Amygdala (tissue), 56 donors: ENCODE results near the gene GLDC.

ENCODE experiments used
- DNase-seq, 56 donors: peaks; one replicate each; lab custom pipeline; 2025; lab: John Stamatoyannopoulos, UW

Gene GLDC

DNA sequence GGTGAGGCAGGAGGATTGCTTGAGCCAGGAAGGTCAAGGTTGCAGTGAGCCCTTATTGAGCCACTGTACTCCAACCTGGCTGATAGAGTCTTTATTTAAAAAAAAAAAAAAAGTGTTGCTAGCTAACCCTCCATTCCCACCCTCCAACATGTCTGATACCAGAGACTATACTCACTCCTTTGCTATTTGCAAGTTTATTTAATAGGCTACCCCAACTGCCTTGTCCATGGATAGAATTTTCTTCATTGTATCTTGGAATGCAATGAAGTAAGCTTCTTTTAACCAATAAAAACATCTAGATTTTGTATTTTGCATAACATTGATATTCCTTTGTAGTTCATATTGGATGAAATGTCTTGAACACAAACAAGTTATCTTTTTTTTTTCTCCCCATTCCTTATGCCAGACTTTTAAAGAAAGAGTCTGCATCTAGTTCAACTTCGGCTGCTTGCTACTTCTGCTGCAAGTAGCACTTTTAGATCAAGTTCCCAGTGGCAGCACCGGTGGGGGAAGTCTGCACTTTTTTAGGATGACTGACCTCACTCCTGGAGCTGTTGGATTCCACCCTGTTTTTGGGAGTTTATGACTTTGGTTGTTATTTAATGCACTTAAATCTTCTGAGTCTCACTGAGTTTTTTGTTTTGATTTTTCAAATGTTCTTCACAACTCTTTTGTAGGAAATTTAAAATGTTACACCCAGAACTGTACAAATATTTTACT, 120.0 kb downstream of the GLDC start:
- DNase-seq = no peak

DNA sequence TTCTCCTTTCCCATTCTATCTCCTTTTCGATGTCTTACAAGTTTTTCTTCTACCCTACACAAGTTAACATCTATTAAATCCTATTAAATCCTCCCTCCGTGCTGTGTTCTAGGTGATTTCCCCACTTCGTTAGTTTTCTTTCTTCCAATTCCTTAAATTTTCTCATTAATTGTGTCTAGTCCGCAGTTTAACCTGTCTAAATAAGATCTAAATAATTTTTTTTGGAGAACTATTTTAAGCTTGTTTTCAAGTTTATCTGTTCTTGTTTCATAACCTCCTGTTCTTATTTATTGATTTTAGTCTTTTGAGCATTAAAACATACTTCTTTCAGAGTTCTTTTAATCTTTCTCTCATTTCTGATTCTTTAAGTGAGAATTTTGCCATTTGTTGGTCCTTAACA, 123.3 kb downstream of the GLDC start:
- no peak for DNase-seq

DNA sequence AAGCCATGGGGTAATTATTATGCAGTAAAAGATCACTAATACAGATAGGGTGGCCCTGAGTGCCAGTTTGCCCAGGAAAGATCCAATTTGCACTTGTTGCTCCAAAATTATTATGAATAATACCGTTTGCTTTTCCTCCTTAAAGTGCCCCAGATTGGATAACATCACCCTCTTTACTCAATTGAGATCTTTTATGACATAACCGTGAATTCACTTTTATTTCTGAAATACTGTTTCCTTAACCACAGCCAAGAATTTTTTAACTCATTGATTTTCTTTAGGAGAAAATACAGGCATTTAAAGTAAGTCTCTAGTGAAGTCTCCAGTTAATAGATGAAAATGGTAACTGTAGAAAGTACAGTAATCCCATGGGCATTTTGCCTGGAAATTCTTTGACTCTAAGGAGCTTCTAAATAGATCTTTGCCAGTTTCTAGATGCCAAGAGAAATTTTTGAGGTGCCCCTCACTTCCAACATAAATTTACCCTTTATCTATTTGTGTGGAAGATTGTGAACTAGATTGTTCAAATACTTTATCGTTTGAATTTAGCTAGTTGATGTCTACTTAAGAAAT, 133.4 kb downstream of the GLDC start:
- no peak for DNase-seq

DNA sequence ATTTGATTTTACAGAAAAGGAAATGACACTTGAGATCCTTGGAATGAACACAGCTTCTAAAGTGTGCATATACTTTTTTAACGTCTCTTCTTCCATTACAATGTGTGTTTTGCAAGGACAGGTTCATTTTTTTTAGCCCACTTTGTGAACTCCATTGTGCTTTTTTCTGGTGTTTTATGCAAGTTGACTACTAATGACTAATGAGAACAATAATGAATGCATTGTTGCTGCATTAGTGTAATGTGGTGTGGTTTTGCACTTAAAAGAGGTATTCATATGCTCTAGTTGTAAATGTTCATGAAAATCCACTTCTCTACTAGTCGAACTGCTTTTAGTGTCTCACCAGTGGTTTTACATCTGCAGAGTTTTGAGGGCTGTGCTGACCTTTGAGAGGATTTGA, 139.0 kb downstream of the GLDC start:
- no peak for DNase-seq

DNA sequence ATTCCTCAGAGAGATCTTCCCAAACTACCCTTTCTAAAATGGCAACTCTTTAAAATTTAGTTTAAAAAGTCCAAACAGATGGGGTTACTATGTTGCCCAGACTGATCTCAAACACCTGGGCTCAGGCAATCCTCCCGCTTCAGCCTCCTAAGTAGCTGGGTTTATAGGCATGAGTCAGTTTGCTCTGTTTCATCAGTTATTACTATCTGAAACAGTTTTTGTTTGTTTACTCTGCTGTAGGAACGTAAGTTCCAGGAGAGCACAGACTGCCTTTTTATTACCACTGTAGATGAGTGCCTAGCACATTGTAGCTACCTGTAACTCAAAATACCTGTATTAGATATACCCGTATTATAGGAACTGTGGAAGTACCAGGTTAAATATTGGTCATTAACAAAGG, 143.1 kb downstream of the GLDC start:
- DNase-seq = no peak

DNA sequence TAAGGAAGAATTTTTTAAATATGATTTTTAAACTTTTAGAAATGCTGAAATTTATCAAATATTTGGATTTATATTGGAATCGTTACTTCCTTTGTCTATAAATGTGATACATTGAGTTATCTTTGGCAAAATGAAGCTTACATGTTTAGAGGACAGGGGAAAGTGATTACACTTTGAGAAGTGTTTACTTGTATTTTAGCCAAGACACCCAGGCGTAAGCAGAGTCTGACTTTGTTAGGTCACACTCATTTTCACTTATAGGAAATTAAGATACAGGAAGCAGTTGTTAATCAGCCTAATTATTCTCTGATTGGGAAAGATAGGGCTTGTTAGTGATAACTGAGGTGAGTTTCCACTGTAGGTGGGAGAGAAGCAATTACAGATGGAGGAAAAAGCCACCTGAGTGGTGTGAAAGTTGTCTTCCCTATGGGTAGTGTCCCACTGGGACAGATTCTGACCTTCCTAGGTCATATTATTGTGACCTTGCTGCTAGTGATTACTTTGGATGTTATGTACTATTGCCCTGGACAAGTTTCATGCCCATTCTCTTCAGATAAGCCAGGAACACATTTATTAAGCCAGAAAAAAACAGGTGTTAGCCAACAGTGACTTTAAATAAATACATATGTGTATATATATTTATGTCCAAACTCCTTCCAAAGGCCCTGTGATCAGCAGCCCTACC, 143.9 kb downstream of the GLDC start:
- DNase-seq = no peak

DNA sequence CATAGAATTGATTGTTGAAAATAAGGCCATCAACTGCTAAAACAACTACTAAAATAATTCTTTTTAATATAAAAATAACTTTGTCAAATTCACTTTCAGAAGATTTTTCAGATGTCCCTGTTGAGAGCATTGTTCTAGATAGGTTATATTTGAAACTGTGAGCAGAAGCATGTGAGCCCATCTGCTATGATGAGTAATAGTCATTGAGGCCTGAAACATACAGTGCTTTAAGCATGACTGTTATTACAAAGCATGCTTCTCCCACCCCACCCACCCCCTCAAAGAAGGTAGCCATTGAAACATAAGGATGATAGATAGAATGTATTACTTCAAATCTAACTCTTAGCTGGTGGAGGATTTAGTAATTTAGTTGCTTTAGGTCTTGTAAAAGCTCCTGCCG, 146.5 kb downstream of the GLDC start:
- no peak for DNase-seq

DNA sequence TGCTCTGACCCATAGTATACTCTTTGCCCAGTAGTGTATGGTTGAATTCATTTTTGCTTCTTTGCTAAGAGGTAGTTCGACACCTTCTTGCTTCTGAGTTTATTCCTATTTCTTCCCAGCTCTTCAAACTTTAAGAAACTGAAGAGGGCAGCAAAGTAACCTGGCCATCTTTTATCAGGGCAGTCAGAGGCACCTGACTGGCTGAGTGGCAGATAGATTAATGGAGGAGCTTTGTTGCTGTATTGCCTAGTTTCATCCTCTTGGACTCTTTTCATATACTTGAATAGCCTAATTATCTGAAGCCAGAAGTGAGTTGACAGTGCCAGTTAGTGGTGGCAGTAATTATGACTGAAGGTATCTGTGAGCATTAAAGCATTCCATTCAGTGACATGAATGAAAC, 150.1 kb downstream of the GLDC start:
- no peak for DNase-seq

DNA sequence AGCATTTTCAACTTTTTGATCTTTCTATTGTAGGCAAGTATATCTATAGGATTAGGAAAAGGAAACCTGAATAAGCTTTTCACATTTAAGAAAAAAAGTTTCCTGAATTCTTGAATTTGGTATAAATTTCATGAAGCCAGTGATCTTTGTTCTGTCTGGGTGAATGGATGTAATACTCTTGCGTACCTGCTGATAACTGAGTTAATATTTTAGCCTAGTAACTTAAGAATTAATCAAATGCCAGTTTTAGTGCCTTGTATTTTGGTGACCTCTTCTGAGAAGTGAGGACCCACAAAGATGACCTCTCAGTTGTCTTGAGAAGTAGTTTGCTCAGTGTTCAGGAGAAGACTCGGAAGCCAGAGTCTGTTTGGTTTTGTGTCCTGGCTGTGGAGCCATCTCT, 154.7 kb downstream of the GLDC start:
- DNase-seq = no peak

DNA sequence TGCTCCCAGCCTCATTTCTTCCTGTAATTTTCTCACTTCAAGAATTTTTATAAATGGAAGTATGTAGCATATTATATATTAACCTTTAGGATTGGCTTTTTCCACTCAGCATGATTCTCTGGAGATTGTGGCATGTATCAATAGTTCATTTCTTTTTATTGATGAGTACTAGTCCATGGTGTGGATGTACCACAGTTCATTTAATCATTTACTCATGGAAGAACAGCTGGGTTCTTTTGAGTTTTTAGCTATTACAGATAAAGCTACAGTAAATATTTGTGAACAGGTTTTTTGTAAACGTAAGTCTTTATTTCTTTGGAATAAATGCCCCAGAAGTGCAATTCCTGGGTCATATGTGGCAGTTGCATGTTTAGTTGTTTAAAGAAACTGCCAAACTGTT, 156.4 kb downstream of the GLDC start:
- DNase-seq = no peak

DNA sequence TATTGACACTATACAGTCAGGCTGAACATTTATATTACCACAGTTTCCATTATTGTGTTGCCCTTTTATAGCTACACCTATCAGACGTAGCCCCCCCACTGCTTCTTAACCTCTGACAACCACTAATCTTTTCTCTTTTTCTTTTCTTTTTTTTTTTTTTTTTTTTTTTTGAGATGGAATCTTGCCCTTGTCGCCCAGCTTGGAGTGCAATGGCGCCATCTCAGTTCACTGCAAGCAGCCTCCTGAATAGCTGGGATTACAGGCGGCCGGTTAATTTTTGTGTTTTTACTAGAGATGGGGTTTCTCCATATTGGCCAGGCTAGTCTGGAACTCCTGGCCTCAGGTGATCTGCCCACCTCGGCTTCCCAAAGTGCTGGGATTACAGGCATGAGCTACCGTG, 157.1 kb downstream of the GLDC start:
- DNase-seq = no peak

DNA sequence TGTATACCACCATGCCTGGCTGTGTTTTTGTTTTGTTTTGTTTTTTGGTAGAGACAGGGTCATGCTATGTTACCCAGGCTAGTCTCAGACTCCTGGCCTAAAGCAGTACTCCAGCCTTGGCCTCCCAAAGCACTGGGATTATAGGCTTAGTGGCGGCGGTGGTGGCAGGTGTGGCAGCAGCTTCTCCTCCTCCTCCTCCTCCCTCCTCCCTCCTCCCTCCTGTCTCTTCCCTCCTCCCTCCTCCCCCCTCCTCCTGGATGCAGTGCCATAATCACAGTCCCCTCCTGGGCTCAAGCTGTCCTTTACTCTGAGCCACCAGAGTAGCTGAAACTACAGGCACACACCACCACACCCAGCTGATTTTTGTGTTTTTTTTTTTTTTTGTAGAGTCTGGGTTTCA, 161.3 kb downstream of the GLDC start:
- no peak for DNase-seq
